ENCODE data around the gene TBC1D3B.
"Not testable (repeated sequence)": the region's sequence is repeated elsewhere in the genome, so short reads cannot be mapped to it uniquely, and the experiment has no call there.

TBC1D3B gene

DNA sequence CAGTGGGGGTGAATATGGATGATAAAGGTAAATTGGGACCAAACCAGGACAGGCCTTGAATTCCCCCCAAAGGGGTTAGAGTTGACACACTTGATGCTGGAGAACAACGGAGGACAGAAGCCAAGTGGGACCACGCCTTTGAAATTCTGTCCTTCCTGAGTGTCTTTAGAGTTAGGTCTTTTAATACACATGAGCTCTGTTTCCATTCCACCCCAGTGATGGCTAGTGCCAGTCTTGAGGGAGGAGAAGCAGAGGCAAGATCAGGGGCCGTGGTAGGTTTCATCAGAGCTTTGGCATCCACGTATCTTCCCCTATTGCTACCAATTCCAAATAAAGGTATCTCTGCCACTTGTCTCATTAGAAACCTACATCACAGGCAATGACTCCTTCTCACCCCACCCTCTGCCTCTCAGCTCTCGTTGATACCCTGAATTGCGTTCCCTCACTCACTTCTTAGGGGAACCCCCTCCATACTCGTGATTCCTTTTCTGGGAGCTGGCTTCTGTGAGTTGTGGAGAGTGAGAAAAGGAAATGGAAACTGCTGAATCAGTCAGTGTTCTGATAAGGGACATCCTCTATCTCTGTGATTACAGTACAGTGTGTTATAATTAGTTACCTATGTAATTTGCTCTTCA, 22.5 kb upstream of the TBC1D3B start:
- no peak for DNase-seq

DNA sequence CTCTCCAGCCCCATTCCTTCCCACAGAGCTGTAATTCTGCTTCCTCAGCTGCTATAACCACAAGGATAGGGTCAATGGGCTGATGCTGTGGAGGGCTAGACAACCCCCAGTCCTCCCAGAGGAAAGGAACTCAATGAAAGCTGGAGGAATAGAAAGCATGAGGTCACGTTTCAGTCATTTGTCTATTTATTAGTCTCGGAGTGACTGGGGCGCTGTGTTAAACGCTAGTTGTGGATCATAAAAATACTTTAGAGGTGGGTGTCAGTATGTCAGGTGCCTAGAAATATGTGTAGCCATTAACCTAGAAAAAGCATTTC, 20.9 kb upstream of the TBC1D3B start:
- no peak for DNase-seq

- no peak for DNase-seq
These were observed 19.7 kb upstream of the TBC1D3B start for GRCh38 chr17:36196131-36196486.

DNA sequence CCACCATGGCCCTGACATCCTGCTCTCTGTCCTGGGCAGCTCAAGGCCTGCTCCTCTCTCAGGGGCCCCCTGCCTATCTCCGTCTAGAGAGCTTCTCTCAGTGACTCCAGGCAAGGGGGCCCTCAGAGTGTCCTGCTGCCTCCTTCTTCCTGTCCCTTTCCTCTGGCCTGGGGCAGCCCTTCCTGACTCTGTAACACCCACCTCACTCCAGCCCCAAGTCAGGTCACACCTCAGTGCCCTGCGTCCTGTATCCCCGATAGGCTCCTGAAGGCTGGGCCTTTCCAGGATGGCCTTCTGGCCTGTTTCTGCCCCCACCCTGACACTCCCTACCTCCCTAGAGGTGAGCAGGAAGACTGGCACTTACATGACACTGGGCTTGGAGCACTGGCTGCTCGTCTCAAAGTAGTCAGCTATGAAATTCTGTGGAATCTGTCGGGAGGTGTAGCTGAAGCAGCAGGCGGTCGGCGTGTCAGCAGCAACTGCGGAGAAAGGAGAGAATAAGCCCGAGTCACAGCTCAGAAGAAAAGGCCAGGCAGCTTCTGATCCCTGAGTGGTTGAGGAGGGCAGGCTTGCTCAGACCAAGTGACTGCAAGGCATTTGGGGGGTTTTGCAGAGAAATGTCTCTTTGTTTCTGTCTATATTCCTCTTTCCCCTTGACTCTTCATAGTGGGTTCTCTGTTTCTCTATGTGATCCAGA, 19.1 kb upstream of the TBC1D3B start:
- no peak for DNase-seq

- DNase-seq: not testable (repeated sequence)
These were observed 18.5 kb upstream of the TBC1D3B start for GRCh38 chr17:36194832-36195433.

DNA sequence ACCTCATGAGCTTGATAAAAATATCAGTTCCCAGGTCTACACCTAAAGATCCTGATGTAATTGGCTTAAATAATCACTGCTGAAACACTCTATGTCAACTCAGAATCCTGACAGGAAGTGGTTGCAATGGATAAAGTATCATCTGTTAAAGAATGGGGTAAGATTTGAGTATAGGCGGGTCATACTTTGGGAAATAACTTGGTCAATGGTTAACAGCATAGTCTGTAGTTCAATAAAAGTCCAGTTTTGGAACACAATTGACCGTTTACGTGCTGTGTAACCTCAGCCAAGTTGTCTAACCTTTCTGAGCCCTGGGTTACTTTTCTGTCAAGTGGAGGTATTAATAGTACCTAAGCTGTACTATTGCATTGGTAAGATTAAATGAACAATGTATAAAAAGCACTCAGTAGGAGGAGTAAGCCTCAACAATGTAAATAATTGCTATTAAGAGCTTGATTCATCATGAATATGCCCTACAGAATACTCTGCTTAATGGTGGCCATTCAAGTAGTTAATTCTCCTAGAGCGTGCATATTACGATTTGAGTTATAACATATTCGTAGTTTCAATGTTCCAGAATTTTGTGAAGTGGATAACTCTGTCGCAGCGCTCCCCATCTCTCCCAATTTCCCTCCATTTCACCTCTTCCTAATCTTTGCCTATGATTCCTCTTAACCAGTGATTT, 17.9 kb upstream of the TBC1D3B start:
- DNase-seq: not testable (repeated sequence)

GRCh38 chr17:36193216-36193775, 16.9 kb upstream of the TBC1D3B start:
- no peak for DNase-seq

- DNase-seq: not testable (repeated sequence)
These were observed 14.3 kb upstream of the TBC1D3B start for GRCh38 chr17:36190549-36191330.

GRCh38 chr17:36189993-36190392, 13.6 kb upstream of the TBC1D3B start:
- not testable (repeated sequence) for DNase-seq

DNA sequence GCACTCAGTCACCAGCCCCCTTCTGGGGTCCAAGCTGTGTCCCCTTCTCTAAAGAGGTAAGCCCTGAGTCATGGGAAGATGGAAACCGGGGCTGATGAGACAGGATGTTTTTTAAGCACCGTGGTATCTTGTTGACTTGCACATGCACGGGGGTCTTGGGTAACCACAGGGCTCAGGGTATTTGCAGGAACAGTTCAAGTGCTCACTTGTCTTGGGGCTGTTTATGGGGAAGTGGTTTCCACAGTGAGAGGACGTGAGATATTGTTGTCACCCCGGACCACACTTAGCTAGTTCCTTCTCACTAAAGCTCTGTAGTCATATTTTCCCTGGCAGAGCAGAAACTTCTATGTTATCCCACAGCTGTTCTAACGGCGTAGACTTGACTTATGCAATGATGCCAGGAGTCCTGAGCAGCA, 12.5 kb upstream of the TBC1D3B start:
- no peak for DNase-seq

DNA sequence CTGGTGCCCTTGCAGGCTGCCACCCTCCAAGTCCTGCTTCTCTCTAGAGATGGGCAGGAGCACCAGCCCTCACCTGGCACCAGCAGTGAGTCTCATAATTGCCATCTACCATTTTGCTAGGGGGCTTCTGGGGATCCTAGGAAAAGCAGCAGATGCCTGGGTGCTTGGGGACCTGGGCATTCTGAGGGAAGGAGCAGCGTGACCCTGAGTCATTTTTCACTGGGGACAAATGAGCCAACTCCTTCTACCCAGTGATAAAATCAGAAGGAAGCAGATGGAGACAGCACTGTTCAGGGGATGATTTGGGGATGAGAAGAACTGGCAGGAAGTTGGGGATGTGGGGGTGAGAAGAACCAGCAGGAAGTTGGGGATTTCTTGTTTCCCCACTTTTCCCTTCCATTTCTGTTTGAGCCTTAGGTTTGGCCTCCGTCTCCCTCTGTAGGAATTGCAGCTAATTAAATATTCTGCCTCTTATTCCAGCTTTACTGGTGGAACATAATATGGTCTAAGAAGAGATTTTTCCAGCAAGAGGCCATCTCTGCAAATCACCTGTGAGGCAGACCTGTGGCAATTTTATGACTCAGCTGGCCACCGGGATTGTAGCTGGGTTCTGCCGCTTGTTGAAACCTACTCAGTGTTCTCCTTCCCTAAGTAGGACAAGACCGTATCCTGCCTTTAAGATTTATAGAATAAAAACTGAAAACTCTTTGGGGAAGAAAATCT, 11.7 kb upstream of the TBC1D3B start:
- DNase-seq: not testable (repeated sequence)

DNA sequence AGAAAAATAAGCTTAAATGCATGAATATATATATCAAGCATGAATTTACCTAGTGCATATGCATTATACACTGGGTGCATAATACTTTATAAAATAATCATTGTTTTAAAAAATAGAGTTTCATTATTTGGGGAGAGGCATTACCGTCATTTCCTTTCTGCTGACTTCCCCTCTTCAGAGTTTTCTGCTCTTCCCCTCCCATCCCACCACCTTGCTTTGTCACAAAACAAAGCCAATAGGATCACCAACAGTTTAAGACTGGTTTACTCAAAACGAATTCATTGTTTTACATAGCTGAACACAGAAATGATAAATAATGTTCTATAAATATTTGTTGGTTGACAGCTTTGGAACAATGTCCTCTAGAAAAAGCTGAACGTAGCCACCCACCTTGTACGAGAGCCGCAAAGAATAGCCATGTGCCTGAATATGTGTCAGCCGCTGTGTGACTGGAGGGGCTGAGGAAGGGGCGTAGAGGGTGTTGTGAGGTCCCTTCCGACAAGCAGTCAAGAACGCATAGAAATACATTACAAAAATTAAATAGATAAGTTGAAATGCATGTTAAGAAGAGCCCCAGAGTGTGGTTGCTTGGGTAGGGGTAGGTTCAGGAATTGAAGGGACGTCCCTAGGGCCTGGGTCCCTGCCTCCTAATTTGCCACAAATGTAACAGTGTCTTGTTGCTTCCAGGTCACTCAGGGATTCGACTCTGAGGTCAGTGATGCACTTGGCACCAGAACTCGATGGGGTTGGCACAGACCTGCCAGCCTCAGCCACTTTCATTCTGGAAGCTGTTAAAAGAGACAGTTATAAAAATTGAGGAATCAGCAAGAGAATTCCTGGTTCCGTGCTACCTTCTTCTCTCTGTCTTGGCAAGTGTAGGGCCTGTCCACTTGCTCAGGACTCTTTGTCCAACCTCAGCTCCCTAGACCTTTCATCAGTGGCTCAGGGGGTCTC, 10.7 kb upstream of the TBC1D3B start:
- DNase-seq: not testable (repeated sequence)

- no peak for DNase-seq
These were observed 9.0 kb upstream of the TBC1D3B start for GRCh38 chr17:36185416-36185815.

DNA sequence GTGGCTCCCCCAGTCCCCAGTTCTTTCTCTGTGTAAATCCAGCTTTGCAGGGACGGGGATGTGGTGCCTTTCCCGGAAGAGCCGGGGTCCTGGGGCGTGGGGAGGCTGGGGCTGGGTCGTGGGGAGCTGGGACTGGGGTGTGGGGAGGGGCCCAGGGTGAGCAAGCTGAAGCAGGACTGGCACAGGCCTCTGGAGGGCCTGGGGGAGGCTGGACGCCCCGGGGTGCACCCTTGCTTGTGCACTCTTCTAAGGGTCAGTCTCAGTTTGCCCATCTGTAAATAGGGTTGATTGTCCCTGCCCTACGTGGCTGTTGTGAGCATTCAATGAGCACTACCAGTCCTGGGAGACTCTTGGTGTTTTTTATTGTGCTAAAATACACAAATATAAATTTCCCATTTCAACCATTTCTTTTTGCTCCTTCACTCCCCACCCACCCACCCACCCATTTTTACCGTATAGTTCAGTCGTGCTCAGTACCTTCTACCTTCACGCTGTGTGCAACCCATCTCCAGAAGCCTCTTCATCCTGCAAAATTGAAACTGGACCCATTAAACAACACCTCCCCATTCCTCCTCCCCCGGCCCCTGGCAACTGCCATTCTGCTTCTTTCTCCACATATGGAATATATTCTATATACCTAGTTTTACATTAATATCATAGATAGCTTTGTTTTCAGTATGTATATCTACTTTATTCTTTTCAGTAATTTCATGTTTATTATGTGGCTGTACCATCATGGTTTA, 7.8 kb upstream of the TBC1D3B start:
- no peak for DNase-seq

- DNase-seq: peak; percentile 55
These were observed 6.8 kb upstream of the TBC1D3B start for GRCh38 chr17:36183001-36183971.

- no peak for DNase-seq
These were observed 6.0 kb upstream of the TBC1D3B start for GRCh38 chr17:36182176-36183000.

- not testable (repeated sequence) for DNase-seq
These were observed 5.2 kb upstream of the TBC1D3B start for GRCh38 chr17:36181446-36182175.

All from NCI-H82 (cell line).